CD4-positive, alpha-beta T cell treated with Interleukin-21 for 1 hour (primary cell): ENCODE measurements around the gene SLC49A3.
"Not testable (repeated sequence)": the region's sequence is repeated elsewhere in the genome, so short reads cannot be mapped to it uniquely, and the experiment has no call there.

ENCODE experiments used
- DNase-seq: peaks from one replicate; pipeline ENCODE4 v3.0.0-alpha.2; 2020

Gene SLC49A3

DNA sequence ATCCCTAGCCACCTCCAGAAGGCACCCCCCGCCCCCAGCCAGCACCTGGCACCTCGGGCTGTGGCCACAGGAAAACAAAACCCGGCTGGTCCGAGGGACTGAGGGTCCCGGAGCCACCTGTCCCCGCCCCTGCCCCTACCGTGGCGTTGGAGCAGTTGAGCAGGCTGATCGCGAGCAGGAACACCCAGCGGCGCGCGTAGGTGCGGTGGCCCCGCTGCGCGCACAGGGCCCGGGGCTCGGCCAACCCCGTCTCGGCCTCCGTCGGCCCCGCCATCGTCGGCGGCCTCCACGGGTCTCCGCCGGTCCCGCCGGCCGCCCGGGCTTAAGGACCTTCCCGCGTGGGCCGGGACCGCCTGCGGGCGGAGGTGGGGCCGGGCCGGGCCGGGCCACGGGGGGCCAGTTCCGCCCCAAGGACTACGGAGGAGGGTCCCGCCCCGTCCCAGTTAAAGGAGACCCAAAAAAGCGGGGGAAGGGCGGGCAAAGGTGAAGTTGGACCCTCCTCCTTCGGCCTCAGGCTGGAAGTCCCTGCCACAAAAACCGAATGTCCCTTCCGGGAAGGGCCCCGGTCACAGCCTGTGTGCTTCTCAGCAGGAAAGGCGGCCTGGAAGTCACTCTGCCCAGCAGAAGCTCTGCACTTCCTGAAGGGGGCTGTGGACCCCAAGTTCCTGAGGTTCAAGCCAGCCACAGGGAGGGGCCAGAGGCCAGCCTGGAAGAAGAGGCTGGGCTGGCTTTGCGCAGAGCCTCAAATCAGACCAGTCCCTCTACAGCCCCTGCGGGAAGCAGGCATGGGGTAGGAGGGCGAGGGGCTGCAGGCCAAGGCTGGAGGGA is at the start of gene SLC49A3:
TSS of gene SLC49A3 (minus strand) at position 298 of the 828 bp plus-strand sequence. CDS start at position 274, 24 bp downstream.
- DNase-seq = no peak

DNA sequence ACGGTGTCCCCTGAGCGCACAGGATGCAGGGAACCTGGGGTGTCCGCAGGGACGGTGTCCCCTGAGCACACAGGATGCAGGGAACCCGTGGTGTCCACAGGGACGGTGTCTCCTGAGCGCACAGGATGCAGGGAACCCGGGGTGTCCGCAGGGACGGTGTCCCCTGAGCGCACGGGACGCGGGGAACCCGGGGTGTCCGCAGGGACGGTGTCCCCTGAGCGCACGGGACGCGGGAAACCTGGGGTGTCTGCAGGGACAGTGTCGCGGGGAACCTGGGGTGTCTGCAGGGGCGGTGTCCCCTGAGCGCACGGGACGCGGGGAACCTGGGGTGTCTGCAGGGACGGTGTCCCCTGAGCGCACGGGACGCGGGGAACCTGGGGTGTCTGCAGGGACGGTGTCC is 47.6 kb upstream of the SLC49A3 start:
- DNase-seq = not testable (repeated sequence)

DNA sequence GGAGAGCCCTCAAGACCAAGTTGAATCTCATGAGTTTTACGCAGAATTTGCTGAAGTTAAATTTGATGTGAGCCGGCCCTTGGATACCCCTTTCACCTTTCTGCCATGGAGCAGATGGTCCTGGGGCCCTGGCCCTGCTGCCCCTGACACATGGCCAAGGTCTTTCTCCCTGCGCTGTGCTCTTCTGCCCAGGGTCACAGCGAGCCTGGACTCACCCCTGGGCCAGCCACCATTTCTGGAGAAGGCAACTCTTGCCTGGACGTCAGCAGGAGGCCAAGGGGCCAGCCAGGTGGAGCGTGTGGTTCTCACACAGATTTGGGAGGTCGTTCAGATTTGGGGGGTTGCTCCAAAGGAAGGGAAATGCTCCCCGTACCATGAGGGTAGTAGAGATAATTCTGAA is 46.6 kb upstream of the SLC49A3 start:
- no peak for DNase-seq

DNA sequence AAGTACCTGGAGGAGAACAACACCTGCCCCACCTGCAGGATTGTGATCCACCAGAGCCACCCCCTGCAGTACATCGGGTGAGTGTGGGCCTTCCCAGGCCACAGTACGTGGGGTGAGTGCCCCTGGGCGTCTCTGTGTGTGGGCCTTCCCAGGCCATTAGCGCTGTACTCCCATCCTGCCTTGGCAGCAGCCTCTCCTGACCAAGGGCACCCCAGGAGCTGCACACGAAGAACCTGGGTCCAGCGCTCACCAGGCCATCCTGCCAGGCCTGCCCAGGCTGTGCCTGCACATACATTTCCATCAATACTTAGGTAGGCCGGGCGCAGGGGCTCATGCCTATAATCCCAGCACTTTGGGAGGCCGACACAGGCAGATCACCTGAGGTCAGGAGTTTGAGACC is 46.0 kb upstream of the SLC49A3 start:
- DNase-seq = no peak

DNA sequence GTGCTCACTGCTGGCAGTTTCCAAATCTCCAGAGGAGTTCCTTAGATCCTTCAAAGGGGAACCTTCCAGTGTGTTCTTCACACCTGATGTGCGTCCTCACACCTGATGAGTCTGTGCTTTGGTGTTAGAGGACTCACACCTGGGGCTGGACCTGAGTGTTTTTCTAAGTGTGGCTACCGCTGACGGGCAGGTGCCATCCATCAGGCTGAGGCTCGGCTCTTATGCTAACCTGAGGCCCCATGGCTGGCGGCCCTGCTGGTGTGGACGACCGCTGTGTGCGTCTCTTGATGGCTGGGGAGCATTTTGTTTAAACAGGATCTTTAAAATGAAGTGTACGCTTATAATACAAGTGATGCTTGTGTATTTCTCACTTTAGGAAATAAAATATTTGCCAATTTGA is 45.1 kb upstream of the SLC49A3 start:
- DNase-seq = no peak

DNA sequence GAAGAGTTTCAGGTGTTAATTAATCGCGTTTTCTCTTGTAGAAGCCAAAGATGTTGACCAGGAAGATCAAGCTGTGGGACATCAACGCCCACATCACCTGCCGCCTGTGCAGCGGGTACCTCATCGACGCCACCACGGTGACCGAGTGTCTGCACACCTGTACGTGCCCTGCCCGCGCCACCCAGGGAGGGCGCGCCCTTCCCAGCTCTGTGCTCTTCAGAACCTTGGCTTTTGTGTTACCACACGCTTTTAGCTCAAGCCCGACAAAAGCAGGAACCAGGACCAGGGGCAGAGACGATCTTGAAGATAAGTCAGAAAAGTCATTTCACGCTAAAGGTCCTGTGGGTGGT is 44.7 kb upstream of the SLC49A3 start:
- DNase-seq = no peak

DNA sequence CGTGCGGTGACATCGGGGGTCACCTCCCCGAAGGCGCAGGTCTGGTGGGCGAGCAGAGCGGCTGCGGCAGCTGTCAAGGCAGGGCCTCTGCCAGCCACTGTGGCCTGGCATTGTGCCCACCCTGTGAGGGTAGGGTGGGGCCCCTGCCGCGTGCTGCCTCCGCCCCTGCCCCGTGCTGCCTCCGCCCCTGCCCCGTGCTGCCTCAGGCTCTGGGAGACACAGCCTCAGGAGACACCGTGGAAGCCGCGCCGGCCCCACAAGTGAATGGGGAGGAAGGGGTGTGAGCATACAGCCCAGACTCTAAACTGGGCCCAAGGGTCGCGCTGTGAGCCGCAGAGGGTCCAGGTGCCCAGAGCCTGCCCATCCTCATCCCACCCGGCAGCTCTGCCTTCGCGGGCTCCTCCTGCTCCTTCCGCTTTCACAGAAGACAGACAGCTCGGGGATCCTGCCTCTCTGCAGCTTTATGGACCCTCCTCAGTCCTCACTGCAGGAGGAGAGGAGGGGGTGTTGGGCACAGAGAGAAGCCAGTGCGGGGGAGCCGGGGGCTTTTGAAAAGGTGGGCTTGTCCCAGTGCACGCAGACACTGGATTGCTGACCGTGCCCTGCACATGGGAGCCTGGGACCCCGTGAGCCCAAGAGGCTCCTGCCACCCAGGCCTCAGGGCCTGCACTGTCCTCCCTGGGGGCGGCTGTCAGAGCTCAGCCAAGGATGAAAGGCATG is 44.1 kb upstream of the SLC49A3 start:
- no peak for DNase-seq

DNA sequence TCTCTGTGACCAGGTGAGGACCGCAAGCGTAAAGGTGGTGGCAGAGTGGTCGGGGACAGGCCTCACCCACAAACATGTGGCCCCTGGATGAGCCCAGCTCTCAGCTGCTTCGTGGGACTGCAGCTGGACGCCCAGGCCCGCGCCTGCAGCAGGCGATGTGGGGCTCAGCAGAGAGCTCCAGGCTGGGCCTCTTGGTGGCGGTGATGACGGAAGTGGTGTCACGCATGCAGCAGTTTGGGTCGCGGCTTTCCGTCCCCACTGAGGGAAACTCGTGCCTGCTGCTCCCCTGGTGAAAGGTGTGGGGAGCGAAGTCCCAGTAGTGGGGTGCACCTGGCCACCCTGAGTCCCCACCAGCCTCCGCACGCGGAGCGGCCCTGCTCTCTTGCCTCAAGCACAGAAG is 43.5 kb upstream of the SLC49A3 start:
- no peak for DNase-seq

DNA sequence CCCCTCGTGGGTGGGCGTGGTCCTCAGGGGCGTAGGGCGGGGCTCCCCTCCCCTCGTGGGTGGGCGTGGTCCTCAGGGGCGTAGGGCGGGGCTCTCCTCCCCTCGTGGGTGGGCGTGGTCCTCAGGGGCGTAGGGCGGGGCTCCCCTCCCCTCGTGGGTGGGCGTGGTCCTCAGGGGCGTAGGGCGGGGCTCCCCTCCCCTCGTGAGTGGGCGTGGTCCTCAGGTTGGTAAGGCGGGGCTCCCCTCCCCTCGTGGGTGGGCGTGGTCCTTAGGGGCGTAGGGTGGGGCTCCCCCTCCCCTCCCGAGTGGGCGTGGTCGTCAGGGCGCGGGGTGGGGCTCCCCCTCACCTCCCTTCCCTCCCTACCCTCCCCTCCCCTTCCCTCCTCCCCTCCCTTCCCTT is 43.0 kb upstream of the SLC49A3 start:
- DNase-seq = not testable (repeated sequence)

DNA sequence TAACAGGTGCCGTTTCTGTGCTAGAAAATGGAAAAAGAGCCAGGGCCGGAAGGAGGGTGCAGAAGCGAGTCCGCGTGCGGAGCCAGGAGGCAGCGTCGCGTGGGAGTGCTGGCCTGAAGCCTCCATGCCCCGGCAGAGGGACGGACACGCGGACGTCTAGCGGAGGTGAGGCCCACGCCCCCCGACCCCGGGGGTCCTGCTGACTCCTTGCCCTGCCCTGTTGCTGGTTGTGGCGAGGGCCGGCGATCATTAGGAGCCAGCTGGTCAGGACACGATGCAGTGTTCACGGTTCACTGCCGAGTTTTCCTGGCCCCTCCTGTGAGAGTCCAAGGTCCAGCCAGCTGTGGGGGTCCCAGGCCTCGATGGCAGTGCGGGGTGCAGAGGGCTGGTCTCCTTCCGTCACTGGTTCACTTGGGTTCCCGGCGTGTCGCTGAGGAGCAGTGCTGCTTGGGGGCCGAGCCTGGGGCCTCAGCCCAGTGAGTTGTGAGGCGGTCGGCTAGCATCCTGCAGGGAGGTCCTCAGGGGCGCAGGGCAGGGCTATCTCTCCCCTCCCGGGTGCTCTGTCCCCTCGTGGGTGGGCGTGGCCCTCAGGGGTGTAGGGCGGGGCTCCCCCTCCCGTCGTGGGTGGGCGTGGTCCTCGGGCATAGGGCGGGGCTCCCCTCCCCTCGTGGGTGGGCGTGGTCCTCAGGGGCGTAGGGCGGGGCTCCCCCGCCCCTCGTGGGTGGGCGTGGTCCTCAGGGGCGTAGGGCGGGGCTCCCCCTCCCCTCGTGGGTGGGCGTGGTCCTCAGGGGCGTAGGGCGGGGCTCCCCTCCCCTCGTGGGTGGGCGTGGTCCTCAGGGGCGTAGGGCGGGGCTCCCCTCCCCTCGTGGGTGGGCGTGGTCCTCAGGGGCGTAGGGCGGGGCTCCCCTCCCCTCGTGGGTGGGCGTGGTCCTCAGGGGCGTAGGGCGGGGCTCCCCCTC is 42.3 kb upstream of the SLC49A3 start:
- DNase-seq = not testable (repeated sequence)

DNA sequence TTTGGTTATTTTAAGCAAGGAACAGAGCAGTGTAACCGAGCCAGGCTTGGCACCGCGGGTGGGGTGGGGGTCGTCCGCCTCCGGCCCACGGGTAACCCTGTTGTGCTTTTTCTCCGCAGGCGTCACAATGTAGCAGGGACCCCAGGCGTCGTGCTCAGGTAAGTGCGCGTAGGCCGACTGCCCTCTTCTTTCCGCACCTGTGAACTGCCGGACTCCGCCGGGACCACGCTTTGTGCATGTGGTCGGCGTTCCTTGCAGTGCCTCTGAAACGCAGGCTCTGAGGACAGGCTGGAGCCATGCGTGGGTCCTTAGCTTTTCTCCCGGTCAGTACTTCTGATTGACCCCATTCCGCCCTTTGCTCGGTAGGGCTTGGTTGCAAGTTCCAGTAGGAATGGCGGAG is 41.6 kb upstream of the SLC49A3 start:
- no peak for DNase-seq

DNA sequence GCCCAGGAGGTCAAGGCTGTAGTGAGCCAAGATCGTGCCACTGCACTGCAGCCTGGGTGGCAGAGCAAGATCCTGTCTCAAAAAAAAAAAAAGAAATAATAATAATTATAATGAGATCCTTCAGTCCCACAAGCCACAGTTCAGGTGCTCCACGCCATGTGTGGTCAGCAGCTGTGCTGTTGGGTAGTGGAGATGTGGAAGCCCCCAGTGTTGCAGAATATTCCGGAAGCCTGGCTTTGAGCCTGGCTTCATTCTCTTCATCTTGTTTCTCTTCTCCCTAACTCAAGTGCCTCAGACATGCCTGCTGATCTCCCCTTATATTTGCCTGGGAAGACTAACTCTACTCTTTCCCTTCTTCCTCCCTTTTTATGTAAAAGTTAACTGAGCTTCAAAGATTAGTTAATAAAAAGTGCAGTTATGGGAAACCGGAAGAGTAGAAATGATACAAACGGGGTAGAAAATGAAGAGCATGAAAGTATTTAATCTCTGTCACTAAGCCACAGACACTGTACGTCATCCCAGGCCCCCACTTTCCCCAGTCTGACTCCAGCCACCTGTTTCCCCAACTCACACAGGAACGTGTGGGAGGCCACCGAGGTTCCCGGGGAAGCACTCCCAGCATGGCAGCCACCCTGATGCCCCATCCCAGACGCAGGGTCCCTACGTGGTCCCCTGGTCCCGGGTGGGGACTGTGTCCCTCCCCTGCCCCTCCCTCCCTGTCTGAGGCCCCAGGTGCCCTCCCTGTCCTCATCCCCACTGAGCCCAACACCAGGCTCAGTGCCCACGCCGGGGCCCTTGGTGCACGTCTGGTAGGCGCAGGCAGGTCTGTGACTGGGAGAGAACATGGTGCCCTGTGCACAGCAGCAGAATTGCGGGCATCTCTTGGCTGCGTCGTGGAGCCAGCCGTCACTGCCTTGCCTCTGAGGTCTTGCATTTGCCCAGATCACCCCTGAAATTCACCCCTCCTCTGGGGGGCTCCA is 40.7 kb upstream of the SLC49A3 start:
- no peak for DNase-seq

DNA sequence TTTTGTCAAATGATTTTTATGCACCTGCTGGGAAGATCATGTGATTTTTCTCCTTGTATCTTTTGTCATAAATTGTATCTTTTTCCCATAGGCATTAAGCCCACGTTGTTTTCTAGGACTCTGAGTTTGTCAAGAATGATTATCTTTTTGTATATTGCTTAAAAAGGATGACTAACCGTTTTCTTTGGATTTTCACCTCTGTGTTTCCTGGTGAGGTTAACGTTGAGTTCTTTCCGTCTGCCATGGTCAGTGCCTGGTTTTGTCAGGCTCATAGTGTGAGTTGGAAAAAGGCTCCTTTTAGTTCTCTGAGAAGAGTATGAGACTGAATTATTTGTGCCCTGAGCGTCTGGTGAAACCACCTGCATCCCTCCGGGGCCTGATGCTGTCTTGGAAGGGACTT is 38.6 kb upstream of the SLC49A3 start:
- no peak for DNase-seq

DNA sequence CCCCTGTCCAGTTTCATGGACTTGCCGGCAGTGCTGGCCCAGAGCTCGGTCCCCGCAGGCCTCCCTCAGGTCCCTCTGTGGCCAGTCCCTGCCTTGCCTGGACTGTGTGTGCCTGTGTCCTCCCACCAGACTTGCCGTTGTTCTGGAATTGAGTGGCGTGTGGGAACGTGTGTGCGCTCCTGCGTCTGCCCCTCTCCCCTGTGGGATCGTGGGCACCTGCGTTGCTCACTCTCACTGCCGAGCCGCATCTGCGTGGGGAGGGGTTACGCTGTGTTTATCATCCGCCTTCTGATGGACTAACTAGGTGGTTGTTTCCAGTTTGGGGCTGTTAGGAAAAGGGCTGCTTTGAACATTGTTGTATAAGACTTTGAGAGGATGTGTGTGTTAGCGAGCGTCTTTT is 37.9 kb upstream of the SLC49A3 start:
- no peak for DNase-seq

DNA sequence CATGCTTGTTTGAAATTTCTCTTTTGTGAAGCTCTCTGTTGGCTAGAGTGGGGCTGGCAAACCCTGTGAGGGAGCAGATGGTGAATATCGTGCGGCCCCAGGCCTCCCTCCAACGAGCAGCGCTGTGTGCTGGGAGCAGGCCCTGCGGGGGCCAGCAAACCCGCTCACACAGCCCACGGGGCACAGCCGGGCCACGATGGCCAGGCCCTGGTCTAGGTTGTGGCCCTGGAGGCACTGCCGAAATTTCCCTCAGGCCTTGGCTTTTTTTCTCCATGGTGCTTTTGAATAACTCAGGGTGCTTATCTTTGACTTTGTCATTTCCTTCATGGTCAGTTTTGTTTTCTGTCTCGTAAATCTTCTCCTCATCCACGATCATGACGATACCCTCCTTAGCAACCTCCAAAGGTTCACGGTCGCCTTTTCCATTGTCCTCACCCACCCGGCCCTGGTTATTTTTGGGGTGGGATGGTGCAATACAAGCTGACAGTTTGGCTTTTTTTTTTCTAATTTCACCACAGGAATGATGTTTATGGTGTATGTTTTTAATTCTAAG is 37.4 kb upstream of the SLC49A3 start:
- no peak for DNase-seq

DNA sequence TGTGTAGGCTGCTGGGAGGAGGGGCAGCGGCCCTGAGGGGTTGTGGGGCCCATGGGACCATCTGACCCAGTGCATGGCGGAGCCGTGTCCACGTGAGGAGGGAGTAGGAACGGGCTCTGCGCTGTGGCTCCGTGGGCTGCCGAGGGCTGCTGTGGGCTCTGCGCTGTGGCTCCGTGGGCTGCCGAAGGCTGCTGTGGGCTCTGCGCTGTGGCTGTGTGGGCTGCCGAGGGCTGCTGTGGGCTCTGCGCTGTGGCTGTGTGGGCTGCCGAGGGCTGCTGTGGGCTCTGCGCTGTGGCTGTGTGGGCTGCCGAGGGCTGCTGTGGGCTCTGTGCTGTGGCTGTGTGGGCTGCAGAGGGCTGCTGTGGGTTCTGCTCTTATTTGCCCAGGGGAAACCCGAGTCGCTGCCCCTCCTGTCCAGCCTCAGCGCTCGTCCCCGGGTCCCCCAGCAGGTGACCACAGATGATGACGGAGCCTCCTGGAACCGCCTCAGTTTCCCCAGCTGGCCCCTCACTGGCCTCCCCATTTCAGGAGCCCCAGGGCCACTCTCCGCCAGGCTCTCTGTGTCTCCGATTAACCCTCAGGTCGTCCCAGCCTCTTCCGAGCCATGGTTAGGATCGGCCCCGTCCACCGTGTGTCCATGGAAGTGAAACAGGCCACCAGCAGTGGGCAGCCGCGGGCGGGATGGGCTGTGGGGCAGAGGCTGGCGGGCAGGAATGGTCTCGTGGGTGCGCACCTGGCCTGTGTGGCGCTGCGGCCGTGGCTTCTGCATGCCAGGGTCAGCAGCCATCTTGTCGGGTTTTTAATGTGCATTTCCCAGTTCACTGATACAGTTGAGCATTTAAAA is 36.7 kb upstream of the SLC49A3 start:
- DNase-seq = no peak

DNA sequence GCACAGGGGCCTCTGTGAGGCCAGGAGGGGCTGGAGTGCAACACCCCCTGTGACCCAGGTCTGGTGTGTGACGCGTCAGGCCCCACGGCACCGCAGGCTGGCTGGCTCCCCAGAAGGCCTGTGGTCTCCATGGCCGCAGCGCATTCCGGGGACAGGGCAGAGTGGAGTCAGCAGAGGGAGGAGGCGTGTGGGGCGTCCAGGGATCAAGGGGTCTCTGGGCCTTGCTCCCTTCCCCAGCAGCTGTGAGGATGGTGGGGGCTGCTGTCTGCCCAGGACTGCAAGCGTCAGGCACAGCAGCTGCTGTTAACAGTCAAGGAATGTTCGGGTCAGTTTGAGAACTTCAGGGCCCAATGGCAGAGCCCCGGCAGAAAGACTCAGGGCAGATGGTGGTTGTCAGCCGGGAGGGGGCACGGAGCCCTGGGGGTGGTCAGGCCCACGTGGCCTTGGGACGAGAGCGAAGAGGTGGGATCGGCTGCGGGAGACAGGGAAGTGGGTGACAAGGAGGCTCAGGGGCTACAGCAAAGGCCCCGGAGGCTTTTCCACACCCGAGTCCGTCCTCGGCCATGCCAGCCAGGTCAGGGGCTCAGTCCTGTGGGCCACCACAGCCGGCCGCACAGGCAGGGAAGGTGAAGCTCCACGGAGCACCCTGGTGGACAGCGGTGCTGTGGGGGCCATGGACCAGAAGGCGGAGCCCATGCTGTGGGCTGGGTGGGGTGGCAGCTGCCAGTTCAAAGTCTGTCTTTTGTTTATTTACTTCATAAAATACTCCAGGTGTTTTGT is 35.0 kb upstream of the SLC49A3 start:
- no peak for DNase-seq

DNA sequence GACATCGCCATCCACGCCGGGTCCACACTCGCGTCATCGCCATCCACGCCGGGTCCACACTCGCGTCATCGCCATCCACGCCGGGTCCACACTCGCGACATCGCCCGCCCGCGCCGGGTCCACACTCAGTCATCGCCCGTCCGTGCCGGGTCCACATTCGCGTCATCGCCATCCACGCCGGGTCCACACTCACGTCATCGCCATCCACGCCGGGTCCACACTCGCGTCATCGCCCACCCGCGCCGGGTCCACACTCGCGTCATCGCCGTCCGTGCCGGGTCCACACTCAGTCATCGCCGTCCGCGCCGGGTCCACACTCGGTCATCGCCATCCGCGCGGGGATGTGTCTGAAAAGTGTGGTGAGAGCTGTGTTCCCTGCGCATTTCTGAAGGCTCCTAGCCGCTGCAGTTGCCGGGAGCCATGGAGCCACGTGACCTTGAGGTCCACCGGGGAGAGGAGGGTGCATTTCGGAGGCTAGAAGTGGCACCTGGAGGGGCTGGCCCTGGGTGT is 34.0 kb upstream of the SLC49A3 start:
- no peak for DNase-seq

DNA sequence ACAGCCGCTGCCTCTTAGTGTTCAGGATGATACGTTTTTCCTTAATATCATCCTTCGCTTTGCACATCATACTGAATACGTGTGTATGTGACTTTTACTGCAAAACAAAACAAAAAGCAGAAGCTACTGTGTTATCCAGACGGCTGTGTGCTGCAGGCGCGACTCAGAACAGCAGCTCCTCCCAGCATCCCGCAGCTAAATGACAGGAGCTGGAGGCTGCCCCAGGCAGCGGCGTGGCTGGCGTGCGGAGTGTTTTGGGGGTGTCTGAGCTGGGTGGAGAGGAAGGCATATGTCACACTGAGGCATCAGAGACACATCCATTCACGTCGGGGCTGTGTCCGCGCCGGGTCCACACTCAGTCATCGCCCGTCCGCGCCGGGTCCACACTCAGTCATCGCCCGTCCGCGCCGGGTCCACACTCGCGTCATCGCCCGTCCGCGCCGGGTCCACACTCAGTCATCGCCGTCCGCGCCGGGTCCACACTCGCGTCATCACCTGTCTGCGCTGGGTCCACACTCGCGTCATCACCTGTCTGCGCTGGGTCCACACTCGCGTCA is 33.3 kb upstream of the SLC49A3 start:
- DNase-seq = no peak
